ENCODE measurements around the gene NHS. TPM values are rescaled to one million over a fixed set of nuclear protein-coding genes. Genes with fewer than 3 reads are reported as not detected.
"Not testable (repeated sequence)": the region's sequence is repeated elsewhere in the genome, so short reads cannot be mapped to it uniquely, and the experiment has no call there.

Gene NHS
- total RNA-seq, 1 donor from 2014 or later = 6.6 TPM

DNA sequence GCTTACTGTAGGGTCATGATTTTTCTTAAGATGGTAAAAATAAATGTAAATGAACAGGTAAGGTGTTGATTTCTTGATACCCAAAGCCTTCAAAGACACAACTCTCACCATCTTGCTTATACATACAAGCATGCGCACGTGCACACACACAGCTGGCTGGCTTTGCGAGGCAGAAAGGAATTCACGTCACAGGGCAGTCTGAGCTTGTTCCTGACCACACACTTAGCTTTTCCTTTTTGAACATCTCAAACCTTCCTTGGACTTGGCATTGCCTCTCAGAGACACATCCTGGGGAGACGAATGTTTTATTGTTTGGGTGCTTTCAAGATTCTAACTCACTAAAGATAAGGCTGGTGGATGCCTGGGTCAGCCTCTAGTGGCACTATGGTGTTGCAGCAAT, 175.0 kb downstream of the NHS start:
- no peak for DNase-seq

DNA sequence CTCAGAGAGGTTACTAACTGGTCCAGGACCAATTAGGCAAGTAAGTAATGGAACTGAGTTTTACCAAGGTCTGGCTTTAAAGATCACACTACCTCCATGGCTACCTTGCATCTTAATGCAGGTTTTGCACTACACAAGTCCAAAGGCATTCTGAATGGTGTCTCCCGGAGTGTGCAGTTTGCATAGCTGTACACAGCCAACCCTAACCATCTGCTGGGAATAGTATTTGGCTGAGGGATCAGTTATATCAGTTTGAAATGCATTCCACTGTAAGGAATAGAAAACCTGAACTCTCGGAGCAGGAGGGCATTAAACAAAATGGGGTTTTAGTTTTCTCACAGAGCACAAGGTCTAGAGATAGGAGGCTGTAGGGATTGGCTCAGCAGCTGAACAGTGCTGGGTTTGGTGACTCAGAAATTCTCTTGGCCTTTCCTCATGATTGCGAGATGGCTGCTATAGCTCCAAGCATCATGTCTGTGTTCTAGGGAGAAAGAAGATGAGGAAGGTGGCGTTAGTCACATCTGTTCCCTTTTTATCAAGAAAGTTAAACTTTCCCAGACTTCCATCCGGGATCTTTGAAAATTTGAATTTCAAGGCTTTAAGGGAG, 177.1 kb downstream of the NHS start:
- no peak for DNase-seq

DNA sequence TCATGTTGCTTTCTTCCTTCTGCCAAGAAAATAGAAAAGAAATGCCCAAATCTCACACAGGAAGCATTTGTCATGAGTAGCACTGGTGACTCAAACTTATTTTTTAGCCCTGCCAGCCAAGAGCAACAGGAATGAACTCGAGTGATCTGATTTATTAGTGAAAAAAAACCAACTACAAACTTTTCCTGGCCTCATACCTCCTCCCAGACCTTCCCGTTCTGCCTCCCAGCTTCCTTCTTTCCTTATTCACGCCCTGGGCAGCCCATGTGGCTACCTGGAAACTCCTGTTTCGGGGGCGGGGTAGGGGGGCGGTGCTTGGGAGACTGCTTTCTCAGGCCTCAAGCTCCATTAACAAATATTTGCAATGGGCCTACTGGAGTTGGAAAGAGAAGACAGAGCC, 178.5 kb downstream of the NHS start:
- no peak for DNase-seq

DNA sequence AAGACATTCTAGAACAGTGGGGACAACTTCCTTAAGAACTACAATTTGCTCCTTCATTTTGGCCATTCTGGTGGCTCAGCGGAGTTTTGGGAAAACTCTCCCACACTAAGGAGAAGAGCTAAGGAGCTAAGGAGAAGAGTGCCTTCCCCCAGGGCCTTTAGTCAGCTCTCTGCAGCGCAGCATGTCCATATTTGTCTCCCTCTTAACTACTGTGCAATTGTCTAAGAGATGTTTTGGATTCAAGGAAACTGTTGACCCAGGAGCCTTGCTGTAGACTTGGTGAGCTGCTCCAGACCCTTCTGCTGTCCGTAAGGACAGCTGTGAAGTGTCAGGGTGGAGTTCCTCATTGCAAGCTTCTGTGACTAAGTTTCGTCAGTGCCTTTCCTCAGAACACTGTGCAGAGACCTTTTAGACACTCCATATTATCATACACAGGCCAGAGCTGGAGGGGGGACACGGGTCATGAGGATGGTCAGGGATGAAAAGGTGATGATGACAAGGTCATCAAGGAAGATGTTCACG, 179.0 kb downstream of the NHS start:
- DNase-seq = no peak

GRCh38 chrX:17554914-17555313, 179.9 kb downstream of the NHS start:
- no peak for DNase-seq

DNA sequence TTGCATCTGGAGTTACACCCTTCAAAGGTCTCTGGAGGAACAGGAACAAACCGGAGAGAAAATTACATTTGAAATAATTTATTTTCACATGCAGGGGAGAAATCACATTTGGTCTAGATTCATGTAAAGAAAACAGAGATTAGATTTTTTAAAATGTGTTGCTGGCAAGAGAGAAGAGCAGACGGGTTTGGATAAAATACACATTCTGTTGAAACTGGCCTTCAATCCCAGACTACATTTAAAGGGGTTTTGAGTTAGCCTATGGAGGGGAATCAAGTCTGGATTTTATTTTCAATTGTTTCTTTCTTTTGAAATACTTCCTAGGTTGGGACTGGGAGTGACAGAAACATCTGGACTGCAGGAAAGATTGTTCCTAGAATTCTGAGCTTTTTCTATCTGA, 180.8 kb downstream of the NHS start:
- DNase-seq = peak; percentile 16

GRCh38 chrX:17559728-17560379, 184.9 kb downstream of the NHS start:
- DNase-seq = peak; percentile 35

DNA sequence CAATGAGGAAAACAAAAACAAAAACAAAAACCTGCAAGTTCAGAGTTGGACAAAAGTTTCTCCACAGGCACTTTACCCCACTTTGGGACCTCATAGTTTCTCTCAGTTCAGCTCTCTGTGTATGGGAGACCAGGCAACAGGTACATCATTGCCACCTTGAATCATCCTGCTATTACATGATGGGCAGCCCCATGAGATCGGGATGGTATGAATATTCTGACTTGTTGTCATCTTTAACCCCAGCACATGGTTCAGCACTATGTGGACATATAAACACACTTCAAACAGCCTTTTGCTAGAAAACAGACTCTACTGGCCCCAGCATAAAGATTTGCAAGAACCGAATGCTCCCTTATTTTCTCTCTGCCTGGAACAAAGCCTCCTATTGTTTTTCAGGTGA, 185.4 kb downstream of the NHS start:
- no peak for DNase-seq

DNA sequence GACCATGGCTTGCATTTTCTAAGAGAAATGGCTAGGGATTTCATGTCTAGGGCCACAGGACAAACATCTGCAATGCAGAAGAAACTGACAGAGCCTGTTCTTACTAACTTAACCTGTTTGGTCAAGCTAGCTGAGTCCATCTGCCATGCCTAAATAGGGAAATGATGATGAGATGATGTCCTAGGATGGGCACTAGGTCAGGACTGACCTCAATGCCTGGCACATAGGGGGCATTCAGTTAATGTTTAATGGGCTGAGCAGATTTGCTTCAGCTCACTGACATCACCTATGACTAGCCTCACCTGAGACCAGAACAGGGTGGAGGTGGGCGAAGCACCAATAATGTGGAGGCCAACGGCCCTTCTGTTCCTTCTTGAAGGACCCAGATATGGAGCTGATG, 188.1 kb downstream of the NHS start:
- DNase-seq = no peak

DNA sequence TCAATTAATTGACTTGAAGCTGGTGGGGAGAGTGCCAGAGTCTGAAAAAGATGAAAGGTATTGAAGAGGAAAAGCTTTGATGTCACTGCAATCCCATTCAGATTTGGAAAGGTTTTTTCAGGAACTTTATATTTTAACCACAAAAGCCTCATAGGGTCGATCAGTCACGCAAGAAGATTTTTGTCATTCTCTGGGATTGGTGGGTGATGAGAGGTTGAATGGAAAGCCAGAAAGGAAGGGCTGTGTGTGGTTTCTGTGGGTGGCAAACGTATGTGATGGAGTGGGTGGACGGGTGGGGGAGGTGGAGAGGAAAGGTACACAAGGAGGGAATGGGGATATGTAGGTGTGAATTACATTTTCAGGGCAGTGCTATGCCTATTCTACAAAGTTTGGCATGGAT, 188.5 kb downstream of the NHS start:
- DNase-seq = no peak

GRCh38 chrX:17564689-17565409, 189.8 kb downstream of the NHS start:
- DNase-seq = no peak

DNA sequence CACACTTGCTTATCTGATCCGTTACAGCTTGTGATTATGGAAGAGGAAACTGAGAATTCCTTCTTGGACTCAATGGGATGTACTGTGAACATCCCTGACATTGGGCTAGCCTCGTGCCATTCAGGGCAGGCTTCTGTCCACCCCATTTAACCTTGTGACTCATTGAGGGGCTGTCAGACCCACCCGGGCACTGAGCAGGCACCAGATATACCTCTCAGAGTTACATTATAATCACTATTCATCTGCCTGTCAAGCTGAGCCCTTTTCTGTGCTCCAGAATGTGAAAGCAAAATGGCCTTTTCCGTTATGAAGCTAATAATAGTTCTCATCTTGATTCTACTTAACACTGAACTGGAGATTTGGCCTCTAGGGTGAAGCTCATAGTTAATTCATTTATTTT, 191.7 kb downstream of the NHS start:
- DNase-seq = no peak

DNA sequence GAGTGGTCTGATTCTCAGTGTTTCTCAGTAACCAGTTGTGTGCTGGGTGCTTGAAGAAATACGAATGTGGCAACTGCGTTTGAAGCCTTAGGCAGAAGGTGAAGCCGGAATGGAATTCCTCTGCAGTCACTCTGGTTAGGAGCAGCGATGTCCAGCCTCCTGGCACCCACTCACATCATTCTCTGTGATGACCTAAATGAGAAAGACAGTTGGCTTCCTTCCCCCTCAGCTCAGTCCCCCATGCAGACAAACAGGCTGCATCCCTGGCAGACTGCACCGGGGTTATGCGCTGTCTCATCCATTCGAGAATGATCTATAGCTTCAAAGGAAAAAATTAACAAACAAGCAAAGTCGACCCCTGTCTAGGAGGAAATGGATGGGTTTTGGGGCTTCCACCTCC, 192.2 kb downstream of the NHS start:
- no peak for DNase-seq

DNA sequence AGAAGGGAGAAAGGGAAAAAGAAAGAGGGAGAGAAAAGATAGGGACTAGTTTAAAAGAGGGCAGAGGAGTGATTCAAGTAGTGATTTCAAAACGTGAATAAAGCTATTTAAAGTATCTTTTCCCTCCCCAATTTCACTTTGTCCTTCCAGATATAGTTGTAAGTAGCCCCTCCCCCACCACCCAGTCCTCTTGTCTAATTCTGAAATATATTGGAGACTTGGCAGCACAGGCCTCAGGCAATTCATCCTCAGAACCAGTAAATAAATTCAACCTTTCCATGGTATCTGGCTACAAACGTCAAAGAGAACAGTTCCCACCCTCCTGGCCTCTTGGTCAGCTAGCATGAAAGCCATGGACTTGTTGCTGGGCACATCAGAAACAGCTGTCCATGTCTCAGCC, 192.8 kb downstream of the NHS start:
- no peak for DNase-seq

- DNase-seq = not testable (repeated sequence)
Measured at GRCh38 chrX:17568804-17569203, 193.8 kb downstream of the NHS start.

GRCh38 chrX:17579026-17579425, 204.0 kb downstream of the NHS start:
- DNase-seq = no peak

DNA sequence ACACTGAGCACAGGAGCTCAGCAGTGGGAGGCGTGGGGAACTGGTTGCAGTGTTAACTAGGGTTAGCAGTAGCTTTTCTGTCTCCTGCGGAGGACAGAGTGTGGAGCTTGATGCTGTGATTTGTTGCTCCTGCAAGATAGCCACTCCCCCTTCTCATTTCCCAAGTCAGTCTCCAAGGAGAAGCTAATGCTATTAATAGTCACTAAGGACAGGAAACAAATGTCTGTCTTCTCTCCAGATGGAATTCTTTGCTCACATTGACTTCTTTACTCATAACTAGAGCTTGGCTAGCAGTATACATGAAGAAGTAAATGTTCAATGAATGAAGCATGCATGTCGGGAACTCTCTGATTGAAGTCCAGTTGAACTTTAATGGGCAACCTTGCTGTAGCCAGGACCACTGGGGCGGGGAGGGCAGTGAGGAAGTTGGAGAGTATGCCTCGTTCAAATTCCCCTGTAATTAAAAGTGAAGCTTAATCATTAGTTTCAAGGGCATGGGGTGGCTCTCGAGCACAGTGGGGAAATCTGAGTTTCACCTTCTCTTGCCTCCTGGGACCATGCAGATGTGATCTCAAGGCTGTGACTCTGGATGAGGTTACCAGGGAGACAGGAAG, 205.6 kb downstream of the NHS start:
- peak; percentile 86 for DNase-seq

- no peak for DNase-seq
Measured at GRCh38 chrX:17581641-17582040, 206.6 kb downstream of the NHS start.

- DNase-seq = no peak
Measured at GRCh38 chrX:17584248-17584681, 209.3 kb downstream of the NHS start.

GRCh38 chrX:17585006-17585405, 210.0 kb downstream of the NHS start:
- DNase-seq = no peak

- no peak for DNase-seq
Measured at GRCh38 chrX:17587366-17587765, 212.4 kb downstream of the NHS start.

- DNase-seq = no peak
Measured at GRCh38 chrX:17588303-17588702, 213.3 kb downstream of the NHS start.
